HepG2 (cell line): ENCODE results near the gene PEX14. TPM values are rescaled to one million over a fixed set of nuclear protein-coding genes. Genes with fewer than 3 reads are reported as not detected.
A peak's percentile ranks its signal among the peaks of the same experiment; 100 is the strongest.
"Not testable (repeated sequence)": the region's sequence is repeated elsewhere in the genome, so short reads cannot be mapped to it uniquely, and the experiment has no call there.

Source experiments
- ATAC-seq: fragments of 200-7000 bp; cut with Tn5 transposase; 3 replicates; pipeline ENCODE4 v1.9.1; 2020; ENCODE audit warnings: mild to moderate bottlenecking, moderate library complexity
- BruUV-seq: library from RNA; stranded (reverse); fragments of 400-500 nt; replicated peaks from 2 replicates; lab custom pipeline; 2021; lab: Mats Ljungman, UMichigan
- CTCF ChIA-PET: fragments of 300-600 bp; formaldehyde crosslinking; extraction: SDS; loops from one replicate; lab custom pipeline; 2021; ENCODE audit warnings: low total read pairs, inconsistent platforms, low intra/inter-chr PET ratio; lab: Yijun Ruan, JAX
- POLR2A ChIA-PET: fragments of 350-600 bp; sonication (Branson Sonifier 250); formaldehyde crosslinking; loops from one replicate; lab custom pipeline; 2020; ENCODE audit warnings: antibody characterized with exemption, inconsistent platforms; lab: Yijun Ruan, JAX
- DNase-seq: peaks from one replicate; pipeline ENCODE4 v3.0.0-alpha.2; 2015; ENCODE audit warnings: low spot score
- FAIRE-seq: peaks from 3 replicates; lab custom pipeline; 2011; peaks lifted over from hg19 to GRCh38; lab: Jason Lieb, UNC
- H2AFZ ChIP-seq: one replicate; pipeline ENCODE4 v1.6.1; 2011; ENCODE audit warnings: low read length, inconsistent platforms
- H3K27ac ChIP-seq: fragments of 300-600 bp; 3 replicates; pipeline ENCODE4 v1.8.0; 2011; ENCODE audit warnings: mixed run types, mild to moderate bottlenecking, mixed read lengths, low read length, inconsistent platforms; ENCODE audit not compliant: insufficient read depth; ENCODE audit errors: extremely low read length
- H3K27me3 ChIP-seq, 2 experiments: fragments of 200-600 bp in 1 of 2; 2 replicates in 1 of 2; 3 replicates in 1 of 2; pipeline versions ENCODE4 v1.6.0 to v1.8.0; 2011; ENCODE audit warnings: low read length in 2 of 2, mild to moderate bottlenecking in 2 of 2, moderate library complexity in 2 of 2, inconsistent platforms in 1 of 2; ENCODE audit not compliant: insufficient read depth in 2 of 2, control insufficient read depth in 1 of 2
- H3K36me3 ChIP-seq, 2 experiments: fragments of 200-600 bp in 1 of 2; replicated peaks in 1 of 2; 2 replicates in 1 of 2; 3 replicates in 1 of 2; pipeline versions ENCODE4 v1.5.1 to v1.8.0; 2011; ENCODE audit warnings: low read length in 2 of 2, inconsistent platforms in 1 of 2; ENCODE audit not compliant: insufficient read depth in 2 of 2, control insufficient read depth in 1 of 2
- H3K4me1 ChIP-seq: 2 replicates; pipeline ENCODE4 v1.5.1; 2012; ENCODE audit warnings: low read length, inconsistent platforms; ENCODE audit not compliant: insufficient read depth
- H3K4me2 ChIP-seq: 2 replicates; pipeline ENCODE4 v1.6.0; 2011; ENCODE audit warnings: low read depth, low read length, inconsistent platforms
- H3K4me3 ChIP-seq, 3 experiments: fragments of 200-600 bp in 1 of 3; sonication (generic), shearing (Covaris generic) in 1 of 3; replicated peaks in 1 of 3; 2 replicates each; pipeline ENCODE4 v1.5.1; 2011 to 2016; ENCODE audit warnings: low read length in 3 of 3, inconsistent platforms in 2 of 3, low read depth in 2 of 3, mild to moderate bottlenecking in 2 of 3, control low read depth in 1 of 3, mixed read lengths in 1 of 3; ENCODE audit not compliant: insufficient read depth in 1 of 3
- H3K79me2 ChIP-seq: one replicate; pipeline ENCODE4 v1.6.1; 2011; ENCODE audit warnings: low read length, inconsistent platforms; ENCODE audit not compliant: insufficient read depth
- H3K9ac ChIP-seq: 2 replicates; pipeline ENCODE4 v1.6.0; 2011; ENCODE audit warnings: mild to moderate bottlenecking, low read depth, low read length, inconsistent platforms; ENCODE audit not compliant: insufficient read depth
- H3K9me3 ChIP-seq: 2 replicates; pipeline ENCODE4 v1.5.1; 2012; ENCODE audit warnings: mild to moderate bottlenecking, low read length
- H4K20me1 ChIP-seq: 2 replicates; pipeline ENCODE4 v1.6.0; 2011; ENCODE audit warnings: inconsistent platforms, mild to moderate bottlenecking, low read length, moderate library complexity; ENCODE audit not compliant: insufficient read depth
- POGZ ChIP-seq: sonication (generic); formaldehyde crosslinking; IDR thresholded peaks from 2 replicates; pipeline ENCODE4 v1.4.0; 2020; ENCODE audit warnings: mild to moderate bottlenecking, missing genetic modification reagents
- POLR2AphosphoS5 ChIP-seq: IDR thresholded peaks from 2 replicates; pipeline ENCODE4 v1.6.1; 2012; ENCODE audit warnings: low read depth, low read length
- SOX6 ChIP-seq, 2 experiments: fragments of 450-650 bp in 1 of 2; sonication (generic) in 1 of 2; formaldehyde crosslinking in 1 of 2; IDR thresholded peaks; 2 replicates each; pipeline versions ENCODE4 v1.4.0 to v1.6.1; 2017 to 2020; ENCODE audit warnings: antibody characterized with exemption in 1 of 2, mild to moderate bottlenecking in 1 of 2, missing genetic modification reagents in 1 of 2
- WGBS: methylation state at CpG from one replicate; pipeline ENCODE4 v1.1.6; 2017; ENCODE audit warnings: low lambda C conversion rate; 5-methylcytosine and 5-hydroxymethylcytosine counted together
- in situ Hi-C: cut with HindIII; loops from 2 replicates; pipeline ENCODE4 v1.10.0; 2017; ENCODE audit warnings: low pct_unique_long_range_greater_than_20kb; ENCODE audit not compliant: extremely low pct_ligation_motif_present
- intact Hi-C: fragments of 100-400 bp; cut with micrococcal nuclease; formaldehyde crosslinking; loops from one replicate; pipeline ENCODE4 v1.10.0; 2022; ENCODE audit not compliant: unreplicated experiment
- polyA plus RNA-seq, 8 experiments: library from polyadenylated mRNA; depleted of rRNA in 3 of 8; stranded (reverse) in 7 of 8; unstranded in 1 of 8; fragments of >200 nt; fragmentation: Illumina TruSeq in 4 of 8; extraction: Trizol in 4 of 8; gene quantifications; 2 replicates each; pipeline versions ENCODE4 v1.2.1 to v1.2.3, GENCODE V29; 2011 to 2016; ENCODE audit warnings: low read depth in 4 of 8, missing spikeins in 1 of 8, mixed read lengths in 1 of 8; ENCODE audit not compliant: insufficient read depth in 1 of 8
- total RNA-seq, 5 experiments: library from RNA; depleted of rRNA; stranded (reverse); fragments of >200 nt; fragmentation: Illumina TruSeq; extraction: Trizol; gene quantifications; 2 replicates each; pipeline ENCODE4 v1.2.3, GENCODE V29; 2016; ENCODE audit warnings: low read depth in 1 of 5
- TF ChIP-seq, protein P1 (sequence below): sonication (generic); formaldehyde crosslinking; IDR thresholded peaks from 2 replicates; pipeline ENCODE4 v1.4.0; 2020; ENCODE audit warnings: missing genetic modification reagents
- TF ChIP-seq, protein P2 (sequence below): sonication (generic); formaldehyde crosslinking; IDR thresholded peaks from 2 replicates; pipeline ENCODE4 v1.5.1; 2020; ENCODE audit warnings: mild to moderate bottlenecking, missing genetic modification reagents, moderate library complexity

The PEX14 gene
- total and polyA plus RNA-seq, 2 of the 13 experiments (the other 11 are each of a cell fraction or from before 2014, with no cell fraction given) = 6.5 to 9.9 TPM

DNA sequence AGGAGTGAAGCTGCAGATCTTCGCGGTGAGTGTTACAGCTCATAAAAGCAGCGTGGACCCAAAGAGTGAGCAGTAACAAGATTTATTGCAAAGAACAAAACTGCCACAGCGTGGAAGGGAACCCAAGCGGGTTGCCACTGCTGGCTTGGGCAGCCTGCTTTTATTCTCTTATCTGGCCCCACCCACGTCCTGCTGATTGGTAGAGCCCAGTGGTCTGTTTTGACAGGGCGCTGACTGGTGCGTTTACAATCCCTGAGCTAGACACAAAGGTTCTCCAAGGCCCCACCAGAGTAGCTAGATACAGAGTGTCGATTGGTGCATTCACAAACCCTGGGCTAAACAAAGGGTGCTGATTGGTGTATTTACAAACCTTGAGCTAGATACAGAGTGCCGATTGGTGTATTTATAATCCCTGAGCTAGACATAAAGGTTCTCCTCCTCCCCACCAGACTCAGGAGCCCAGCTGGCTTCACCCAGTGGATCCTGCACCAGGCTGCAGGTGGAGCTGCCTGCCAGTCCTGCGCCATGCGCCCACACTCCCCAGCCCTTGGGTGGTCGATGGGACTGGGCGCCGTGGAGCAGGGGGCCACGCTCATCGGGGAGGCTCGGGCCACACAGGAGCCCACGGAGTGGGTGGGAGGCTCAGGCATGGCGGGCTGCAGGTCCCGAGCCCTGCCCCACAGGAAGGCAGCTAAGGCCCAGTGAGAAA lies 48.8 kb upstream of the PEX14 start (continued):
- TF ChIP-seq, protein P1, sequence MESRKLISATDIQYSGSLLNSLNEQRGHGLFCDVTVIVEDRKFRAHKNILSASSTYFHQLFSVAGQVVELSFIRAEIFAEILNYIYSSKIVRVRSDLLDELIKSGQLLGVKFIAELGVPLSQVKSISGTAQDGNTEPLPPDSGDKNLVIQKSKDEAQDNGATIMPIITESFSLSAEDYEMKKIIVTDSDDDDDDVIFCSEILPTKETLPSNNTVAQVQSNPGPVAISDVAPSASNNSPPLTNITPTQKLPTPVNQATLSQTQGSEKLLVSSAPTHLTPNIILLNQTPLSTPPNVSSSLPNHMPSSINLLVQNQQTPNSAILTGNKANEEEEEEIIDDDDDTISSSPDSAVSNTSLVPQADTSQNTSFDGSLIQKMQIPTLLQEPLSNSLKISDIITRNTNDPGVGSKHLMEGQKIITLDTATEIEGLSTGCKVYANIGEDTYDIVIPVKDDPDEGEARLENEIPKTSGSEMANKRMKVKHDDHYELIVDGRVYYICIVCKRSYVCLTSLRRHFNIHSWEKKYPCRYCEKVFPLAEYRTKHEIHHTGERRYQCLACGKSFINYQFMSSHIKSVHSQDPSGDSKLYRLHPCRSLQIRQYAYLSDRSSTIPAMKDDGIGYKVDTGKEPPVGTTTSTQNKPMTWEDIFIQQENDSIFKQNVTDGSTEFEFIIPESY (CRISPR knock-in tag) = peak; percentile 64; the same call in 1 of the 2 replicates
- TF ChIP-seq POLR2AphosphoS5 (0 out of 2 replicates have a peak, but pooled peaks have one; percentile 38), POGZ (CRISPR knock-in tag) (peak; percentile 54), SOX6 (CRISPR knock-in tag; IDR thresholded peaks at IDR 0.05) (0 out of 2 replicates have a peak, but pooled peaks have one; percentile 8)
- TF ChIP-seq, protein P2, sequence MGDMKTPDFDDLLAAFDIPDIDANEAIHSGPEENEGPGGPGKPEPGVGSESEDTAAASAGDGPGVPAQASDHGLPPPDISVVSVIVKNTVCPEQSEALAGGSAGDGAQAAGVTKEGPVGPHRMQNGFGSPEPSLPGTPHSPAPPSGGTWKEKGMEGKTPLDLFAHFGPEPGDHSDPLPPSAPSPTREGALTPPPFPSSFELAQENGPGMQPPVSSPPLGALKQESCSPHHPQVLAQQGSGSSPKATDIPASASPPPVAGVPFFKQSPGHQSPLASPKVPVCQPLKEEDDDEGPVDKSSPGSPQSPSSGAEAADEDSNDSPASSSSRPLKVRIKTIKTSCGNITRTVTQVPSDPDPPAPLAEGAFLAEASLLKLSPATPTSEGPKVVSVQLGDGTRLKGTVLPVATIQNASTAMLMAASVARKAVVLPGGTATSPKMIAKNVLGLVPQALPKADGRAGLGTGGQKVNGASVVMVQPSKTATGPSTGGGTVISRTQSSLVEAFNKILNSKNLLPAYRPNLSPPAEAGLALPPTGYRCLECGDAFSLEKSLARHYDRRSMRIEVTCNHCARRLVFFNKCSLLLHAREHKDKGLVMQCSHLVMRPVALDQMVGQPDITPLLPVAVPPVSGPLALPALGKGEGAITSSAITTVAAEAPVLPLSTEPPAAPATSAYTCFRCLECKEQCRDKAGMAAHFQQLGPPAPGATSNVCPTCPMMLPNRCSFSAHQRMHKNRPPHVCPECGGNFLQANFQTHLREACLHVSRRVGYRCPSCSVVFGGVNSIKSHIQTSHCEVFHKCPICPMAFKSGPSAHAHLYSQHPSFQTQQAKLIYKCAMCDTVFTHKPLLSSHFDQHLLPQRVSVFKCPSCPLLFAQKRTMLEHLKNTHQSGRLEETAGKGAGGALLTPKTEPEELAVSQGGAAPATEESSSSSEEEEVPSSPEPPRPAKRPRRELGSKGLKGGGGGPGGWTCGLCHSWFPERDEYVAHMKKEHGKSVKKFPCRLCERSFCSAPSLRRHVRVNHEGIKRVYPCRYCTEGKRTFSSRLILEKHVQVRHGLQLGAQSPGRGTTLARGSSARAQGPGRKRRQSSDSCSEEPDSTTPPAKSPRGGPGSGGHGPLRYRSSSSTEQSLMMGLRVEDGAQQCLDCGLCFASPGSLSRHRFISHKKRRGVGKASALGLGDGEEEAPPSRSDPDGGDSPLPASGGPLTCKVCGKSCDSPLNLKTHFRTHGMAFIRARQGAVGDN (CRISPR knock-in tag) = peak; percentile 20; the same call in 1 of the 2 replicates
- TF ChIP-seq SOX6 (IDR thresholded peaks at IDR 0.05) = not testable (repeated sequence)

DNA sequence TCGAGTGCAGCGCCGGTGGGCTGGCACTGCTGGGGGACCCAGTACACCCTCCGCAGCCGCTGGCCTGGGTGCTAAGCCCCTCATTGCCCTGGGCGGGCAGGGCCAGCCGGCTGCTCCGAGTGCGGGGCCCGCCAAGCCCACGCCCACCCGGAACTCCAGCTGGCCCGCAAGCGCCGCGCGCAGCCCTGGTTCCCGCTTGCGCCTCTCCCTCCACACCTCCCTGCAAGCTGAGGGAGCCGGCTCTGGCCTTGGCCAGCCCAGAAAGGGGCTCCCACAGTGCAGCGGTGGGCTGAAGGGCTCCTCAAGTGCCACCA lies 48.3 kb upstream of the PEX14 start:
- H3K4me1 ChIP-seq = peaks cover 32% of the 10 kb centered on the region
- H3K27ac ChIP-seq, DNase-seq, H4K20me1 ChIP-seq, H3K4me3 ChIP-seq, intact Hi-C loops, H3K36me3 ChIP-seq, H3K9me3 ChIP-seq, ATAC-seq, H2AFZ ChIP-seq, H3K9ac ChIP-seq, H3K79me2 ChIP-seq, FAIRE-seq, H3K4me2 ChIP-seq, BruUV-seq, H3K27me3 ChIP-seq: not testable (repeated sequence)
- 90% methylated on average over 2 of the region's 21 CpGs for WGBS
- ChIA-PET CTCF (interaction anchor here (4.5 kb wide), 1 partner anchor 48 kb away, joined by 46 read pairs; no protein-coding TSS in a partner anchor), POLR2A (interaction anchor here (0.9 kb wide), 1 partner anchor 38 kb away, joined by 3 read pairs; no protein-coding TSS in a partner anchor)
- in situ Hi-C loops = loop anchor here (5.0 kb wide), 1 partner anchor 49 kb away; no protein-coding TSS in a partner anchor
